Uterus (tissue), 2 donors: ENCODE measurements around the gene ADH1B.

Experiments used
- CTCF ChIP-seq, 4 experiments: fragments of 200-600 bp in 2 of 4; fragments of 450-650 bp in 2 of 4; sonication (generic) in 2 of 4; IDR thresholded peaks; one replicate each; pipeline ENCODE4 v1.5.1; 2016 to 2019; ENCODE audit warnings: antibody characterized with exemption in 4 of 4, mild to moderate bottlenecking in 2 of 4, moderate library complexity in 1 of 4
- POLR2A ChIP-seq, 2 donors: fragments of 450-650 bp; IDR thresholded peaks; one replicate each; pipeline ENCODE4 v1.6.1; 2016; ENCODE audit warnings: antibody characterized with exemption in 2 of 2, mild to moderate bottlenecking in 1 of 2, moderate library complexity in 1 of 2

GRCh38 chr4:99285387-99285786 is 35.8 kb downstream of the ADH1B start:
- TF ChIP-seq CTCF (IDR thresholded peaks at IDR 0.05), result no peak
- no peak for TF ChIP-seq POLR2A (IDR thresholded peaks at IDR 0.05)
